SH-SY5Y (cell line): ENCODE data around the gene GLI2.

ENCODE experiments used
- GATA2 ChIP-seq: IDR thresholded peaks from 2 replicates; pipeline ENCODE4 v1.6.1; 2011; ENCODE audit warnings: mild to moderate bottlenecking, low read depth, low read length
- GATA3 ChIP-seq: IDR thresholded peaks from 2 replicates; pipeline ENCODE4 v1.6.1; 2011; ENCODE audit warnings: low read depth, mild to moderate bottlenecking, low read length, moderate library complexity

DNA sequence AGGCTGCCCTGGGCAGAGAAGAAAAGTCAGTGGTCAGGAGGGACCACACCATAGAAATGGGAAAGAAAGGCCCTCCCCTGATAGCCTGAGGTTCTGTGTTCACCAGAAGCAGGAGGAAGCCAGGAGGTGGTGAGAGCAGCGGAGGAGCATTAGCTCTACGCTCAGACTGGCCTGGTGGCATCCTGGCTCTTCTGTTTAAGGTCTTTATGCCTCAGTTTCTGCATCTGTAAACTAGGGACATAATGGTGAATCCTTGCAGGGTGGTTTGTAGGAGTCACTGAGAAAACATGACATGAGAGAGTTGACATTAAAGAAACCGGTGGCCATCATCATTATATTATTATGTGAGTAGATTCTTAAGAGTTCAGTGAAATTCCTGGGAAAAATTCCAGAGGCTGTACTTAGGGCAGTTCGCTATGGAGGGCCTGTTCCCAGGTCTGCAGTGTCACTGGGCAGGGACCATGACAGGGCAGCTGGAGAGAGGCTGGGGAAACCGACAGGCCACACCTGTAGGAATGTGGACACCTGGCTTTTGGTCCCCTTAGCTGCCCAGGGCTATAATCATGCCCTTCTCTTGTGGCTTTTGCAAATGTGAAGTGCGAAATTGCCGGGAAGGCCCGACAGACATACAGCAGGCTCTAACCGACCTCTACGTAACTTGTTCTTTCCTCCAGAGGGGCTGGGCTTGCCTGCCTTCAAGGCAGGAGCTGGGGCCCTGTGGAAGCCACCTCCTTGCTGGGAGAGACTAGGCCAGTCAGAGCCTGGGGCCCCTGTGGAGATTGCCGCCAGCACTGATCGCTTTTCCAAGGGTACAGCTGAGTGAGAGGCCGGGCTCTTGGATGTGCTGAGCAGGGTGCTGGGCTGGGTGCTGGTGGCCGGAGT is 31.0 kb downstream of the GLI2 start:
- TF ChIP-seq GATA2: no peak
- no peak for TF ChIP-seq GATA3
